HEK293 (cell line): ENCODE measurements around the gene TNS3.

Experiments used
- CTCF ChIP-seq: fragments of 450-650 bp; formaldehyde crosslinking; IDR thresholded peaks from 2 replicates; pipeline ENCODE4 v1.5.1; 2016; ENCODE audit warnings: missing biosample characterization, missing genetic modification characterization
- GLIS1 ChIP-seq: fragments of 450-650 bp; formaldehyde crosslinking; IDR thresholded peaks from 2 replicates; pipeline ENCODE4 v1.5.1; 2016; ENCODE audit warnings: missing biosample characterization, missing genetic modification characterization
- YY1 ChIP-seq: fragments of 450-650 bp; formaldehyde crosslinking; IDR thresholded peaks from 2 replicates; pipeline ENCODE4 v1.5.1; 2018; ENCODE audit warnings: missing biosample characterization, missing genetic modification characterization
- ZNF121 ChIP-seq: fragments of 450-650 bp; formaldehyde crosslinking; IDR thresholded peaks from 2 replicates; pipeline ENCODE4 v1.5.1; 2016; ENCODE audit warnings: missing biosample characterization, missing genetic modification characterization
- ZNF23 ChIP-seq: fragments of 450-650 bp; formaldehyde crosslinking; IDR thresholded peaks from 2 replicates; pipeline ENCODE4 v1.5.1; 2016; ENCODE audit warnings: missing biosample characterization, missing genetic modification characterization, borderline replicate concordance
- ZNF274 ChIP-seq, 2 experiments: fragments of 200-500 bp in 1 of 2; fragments of 450-650 bp in 1 of 2; sonication (Bioruptor generic) in 1 of 2; formaldehyde crosslinking in 1 of 2; IDR thresholded peaks; 2 replicates each; pipeline versions ENCODE4 v1.5.1 to v1.6.1; 2014 to 2016; ENCODE audit warnings: borderline replicate concordance in 1 of 2, inconsistent platforms in 1 of 2, low read length in 1 of 2, missing biosample characterization in 1 of 2, missing genetic modification characterization in 1 of 2
- ZNF561 ChIP-seq: fragments of 450-650 bp; IDR thresholded peaks from 2 replicates; pipeline ENCODE4 v1.5.1; 2018; ENCODE audit warnings: missing biosample characterization, missing genetic modification characterization, borderline replicate concordance

GRCh38 chr7:47517821-47518480 lies 64.0 kb downstream of the TNS3 start:
- TF ChIP-seq CTCF (tag by site-specific recombination) = no peak
- no peak for TF ChIP-seq YY1 (tag by site-specific recombination)
- no peak for TF ChIP-seq ZNF121 (tag by site-specific recombination)
- no peak for TF ChIP-seq ZNF23 (tag by site-specific recombination)
- TF ChIP-seq GLIS1 (tag by site-specific recombination) = no peak
- no peak for TF ChIP-seq ZNF561 (tag by site-specific recombination)
- no peak for TF ChIP-seq ZNF274 (IDR thresholded peaks at IDR 0.05; ENCODE audit: low read length)
- no peak for TF ChIP-seq ZNF274 (tag by site-specific recombination; IDR thresholded peaks at IDR 0.05; ENCODE audit: borderline replicate concordance)
